Activated CD4-positive, CD25-positive, alpha-beta regulatory T cell treated with anti-CD3 and anti-CD28 coated beads, Interleukin-2, amount 50 U/mL, for 16 hours (primary cell): Measurements from ENCODE around the gene OAS3.
"Not testable (repeated sequence)": the region's sequence is repeated elsewhere in the genome, so short reads cannot be mapped to it uniquely, and the experiment has no call there.

Source experiments
- DNase-seq: peaks from one replicate; pipeline ENCODE4 v3.0.0-alpha.2; 2020; ENCODE audit warnings: low read depth, low spot score

OAS3 gene

DNA sequence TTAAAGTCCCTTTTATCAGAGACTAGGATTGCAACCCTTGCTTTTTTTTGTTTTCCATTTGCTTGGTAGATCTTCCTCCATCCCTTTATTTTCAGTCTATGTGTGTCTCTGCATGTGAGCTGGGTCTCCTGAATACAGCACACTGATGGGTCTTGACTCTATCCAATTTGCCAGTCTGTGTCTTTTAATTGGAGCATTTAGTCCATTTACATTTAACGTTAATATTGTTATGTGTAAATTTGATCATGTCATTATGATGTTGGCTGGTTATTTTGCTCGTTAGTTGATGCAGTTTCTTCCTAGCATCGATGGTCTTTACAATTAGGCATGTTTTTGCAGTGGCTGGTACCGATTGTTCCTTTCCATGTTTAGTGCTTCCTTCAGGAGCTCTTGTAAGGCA lies 18.9 kb downstream of the OAS3 start:
- DNase-seq, result not testable (repeated sequence)

DNA sequence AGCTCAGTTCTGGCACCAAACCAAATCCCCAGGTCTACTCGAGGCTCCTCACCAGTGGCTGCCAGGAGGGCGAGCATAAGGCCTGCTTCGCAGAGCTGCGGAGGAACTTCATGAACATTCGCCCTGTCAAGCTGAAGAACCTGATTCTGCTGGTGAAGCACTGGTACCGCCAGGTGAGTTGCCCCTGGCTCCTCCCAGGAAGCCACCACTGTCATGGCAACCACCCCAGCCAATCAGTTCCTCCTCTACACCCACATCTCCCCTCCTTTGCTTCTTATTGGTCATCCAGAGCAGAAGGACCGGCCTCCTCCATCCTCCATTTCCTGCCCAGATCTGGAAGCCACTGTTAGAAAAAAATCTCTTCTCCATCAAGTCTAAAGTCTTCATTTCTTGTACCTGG lies 22.8 kb downstream of the OAS3 start:
- DNase-seq, result no peak

DNA sequence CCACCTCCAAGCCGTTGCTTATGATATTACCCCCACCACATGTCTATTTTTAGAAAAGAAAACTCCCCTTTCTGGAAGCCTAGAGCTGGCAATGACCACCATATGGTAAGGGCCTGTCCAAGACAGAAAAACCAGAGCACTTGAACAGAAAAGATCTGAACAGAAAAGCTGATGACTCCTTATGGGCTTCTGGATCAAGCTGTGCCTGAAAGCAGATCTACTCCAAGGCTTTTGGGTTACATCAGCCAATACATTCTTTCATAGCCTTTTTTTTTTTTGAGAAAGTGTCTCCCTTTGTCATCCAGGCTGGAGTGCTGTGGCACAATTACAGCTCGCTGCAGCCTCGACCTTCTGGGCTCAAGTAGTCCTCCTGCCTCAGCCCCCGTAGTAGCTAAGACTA lies 23.3 kb downstream of the OAS3 start:
- DNase-seq, result no peak

DNA sequence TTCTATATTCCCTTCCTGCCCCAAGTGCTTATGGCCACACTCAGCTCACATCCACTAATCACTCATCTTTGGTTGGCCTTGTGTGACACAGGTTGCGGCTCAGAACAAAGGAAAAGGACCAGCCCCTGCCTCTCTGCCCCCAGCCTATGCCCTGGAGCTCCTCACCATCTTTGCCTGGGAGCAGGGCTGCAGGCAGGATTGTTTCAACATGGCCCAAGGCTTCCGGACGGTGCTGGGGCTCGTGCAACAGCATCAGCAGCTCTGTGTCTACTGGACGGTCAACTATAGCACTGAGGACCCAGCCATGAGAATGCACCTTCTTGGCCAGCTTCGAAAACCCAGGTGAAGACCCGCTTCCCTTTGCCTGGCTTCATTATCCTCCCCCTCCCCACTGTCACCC lies 24.3 kb downstream of the OAS3 start:
- DNase-seq, result no peak

DNA sequence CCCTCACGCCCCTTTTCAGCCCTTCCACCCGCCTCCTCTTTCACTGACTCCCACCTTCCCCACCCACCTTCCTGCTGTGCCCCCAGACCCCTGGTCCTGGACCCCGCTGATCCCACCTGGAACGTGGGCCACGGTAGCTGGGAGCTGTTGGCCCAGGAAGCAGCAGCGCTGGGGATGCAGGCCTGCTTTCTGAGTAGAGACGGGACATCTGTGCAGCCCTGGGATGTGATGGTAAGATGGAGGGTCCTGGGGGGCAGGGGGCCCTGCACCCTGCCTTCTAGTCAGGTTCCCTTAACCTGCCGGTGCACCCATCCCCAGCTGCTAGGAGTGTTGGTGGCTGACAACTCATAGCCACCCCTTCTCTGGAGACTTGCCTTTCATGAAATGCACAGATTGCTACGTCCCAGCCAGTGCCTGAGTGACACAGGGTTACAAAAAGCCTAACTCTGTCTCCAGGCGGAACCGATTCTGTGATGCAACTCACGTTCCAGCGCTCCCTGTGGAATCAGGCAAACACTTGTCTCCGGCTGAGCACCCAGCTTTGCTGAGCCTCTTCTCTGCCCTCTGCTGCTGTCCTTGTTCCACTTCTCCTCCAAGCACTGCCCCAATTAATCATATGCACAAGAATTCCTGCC lies 25.1 kb downstream of the OAS3 start:
- no peak for DNase-seq

DNA sequence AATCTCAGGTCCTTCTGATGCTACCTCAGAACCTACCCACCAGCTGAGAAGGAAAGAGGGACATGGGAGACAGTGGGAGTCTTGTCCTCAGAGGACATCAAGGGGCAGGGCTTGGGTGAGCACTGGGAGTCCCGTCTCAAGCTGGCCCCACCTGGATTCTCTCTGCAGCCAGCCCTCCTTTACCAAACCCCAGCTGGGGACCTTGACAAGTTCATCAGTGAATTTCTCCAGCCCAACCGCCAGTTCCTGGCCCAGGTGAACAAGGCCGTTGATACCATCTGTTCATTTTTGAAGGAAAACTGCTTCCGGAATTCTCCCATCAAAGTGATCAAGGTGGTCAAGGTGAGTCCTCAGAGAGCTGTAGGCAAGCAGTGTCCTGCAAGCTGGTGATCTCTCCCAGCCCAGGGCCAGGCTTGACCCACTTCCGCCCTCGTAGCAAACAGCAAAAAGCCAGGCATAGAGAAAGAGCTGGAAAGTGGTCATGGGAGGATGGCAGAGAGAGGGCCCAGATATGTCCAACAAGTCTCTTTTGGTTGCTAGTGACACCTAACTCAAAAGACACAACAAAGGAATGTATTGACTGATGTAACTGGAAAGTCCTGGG lies 25.9 kb downstream of the OAS3 start:
- DNase-seq, result no peak

DNA sequence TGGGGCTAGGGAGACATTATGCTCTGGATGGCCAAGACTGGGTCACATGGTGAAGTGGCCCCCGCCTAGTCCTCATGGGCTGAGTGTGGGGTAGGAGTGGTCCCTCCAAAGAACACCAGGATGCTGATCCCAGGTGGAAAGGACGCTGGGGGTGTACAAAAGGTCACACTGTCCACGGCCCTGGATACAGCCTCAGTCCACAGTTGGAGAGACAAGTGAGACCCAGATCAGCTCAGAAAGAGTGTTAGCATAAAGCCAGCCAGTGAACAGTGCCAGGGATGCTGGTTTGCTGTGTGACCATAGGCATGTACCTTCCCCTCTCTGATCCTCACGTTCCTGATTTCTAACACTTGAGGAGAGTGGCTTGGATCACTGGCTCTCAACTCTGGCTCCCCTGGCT lies 26.6 kb downstream of the OAS3 start:
- no peak for DNase-seq

DNA sequence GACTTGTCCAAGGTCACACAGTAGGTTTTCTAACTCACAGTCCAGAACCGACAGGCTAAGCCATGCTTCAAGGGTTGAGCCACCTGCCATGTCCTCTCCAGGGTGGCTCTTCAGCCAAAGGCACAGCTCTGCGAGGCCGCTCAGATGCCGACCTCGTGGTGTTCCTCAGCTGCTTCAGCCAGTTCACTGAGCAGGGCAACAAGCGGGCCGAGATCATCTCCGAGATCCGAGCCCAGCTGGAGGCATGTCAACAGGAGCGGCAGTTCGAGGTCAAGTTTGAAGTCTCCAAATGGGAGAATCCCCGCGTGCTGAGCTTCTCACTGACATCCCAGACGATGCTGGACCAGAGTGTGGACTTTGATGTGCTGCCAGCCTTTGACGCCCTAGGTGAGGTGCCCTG lies 27.4 kb downstream of the OAS3 start:
- no peak for DNase-seq

DNA sequence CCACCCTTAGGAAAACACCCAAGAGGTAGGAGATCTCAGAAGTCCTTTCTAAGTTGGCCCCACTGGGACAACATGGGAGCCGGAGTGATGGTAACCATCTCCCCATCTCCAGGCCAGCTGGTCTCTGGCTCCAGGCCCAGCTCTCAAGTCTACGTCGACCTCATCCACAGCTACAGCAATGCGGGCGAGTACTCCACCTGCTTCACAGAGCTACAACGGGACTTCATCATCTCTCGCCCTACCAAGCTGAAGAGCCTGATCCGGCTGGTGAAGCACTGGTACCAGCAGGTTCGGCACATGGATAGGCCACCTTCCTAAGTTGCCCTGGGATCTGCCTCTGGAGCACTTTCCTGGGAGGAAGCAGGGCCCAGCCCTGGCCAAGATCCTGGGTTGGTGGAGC lies 29.0 kb downstream of the OAS3 start:
- no peak for DNase-seq

DNA sequence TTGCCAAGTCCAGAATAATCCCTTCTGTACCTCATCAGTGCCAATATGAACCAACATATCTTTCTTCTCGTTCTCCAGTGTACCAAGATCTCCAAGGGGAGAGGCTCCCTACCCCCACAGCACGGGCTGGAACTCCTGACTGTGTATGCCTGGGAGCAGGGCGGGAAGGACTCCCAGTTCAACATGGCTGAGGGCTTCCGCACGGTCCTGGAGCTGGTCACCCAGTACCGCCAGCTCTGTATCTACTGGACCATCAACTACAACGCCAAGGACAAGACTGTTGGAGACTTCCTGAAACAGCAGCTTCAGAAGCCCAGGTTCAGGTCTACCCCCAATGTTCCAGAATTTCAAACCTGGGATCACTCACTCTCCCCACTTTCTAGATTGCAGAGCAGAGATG lies 29.6 kb downstream of the OAS3 start:
- no peak for DNase-seq

DNA sequence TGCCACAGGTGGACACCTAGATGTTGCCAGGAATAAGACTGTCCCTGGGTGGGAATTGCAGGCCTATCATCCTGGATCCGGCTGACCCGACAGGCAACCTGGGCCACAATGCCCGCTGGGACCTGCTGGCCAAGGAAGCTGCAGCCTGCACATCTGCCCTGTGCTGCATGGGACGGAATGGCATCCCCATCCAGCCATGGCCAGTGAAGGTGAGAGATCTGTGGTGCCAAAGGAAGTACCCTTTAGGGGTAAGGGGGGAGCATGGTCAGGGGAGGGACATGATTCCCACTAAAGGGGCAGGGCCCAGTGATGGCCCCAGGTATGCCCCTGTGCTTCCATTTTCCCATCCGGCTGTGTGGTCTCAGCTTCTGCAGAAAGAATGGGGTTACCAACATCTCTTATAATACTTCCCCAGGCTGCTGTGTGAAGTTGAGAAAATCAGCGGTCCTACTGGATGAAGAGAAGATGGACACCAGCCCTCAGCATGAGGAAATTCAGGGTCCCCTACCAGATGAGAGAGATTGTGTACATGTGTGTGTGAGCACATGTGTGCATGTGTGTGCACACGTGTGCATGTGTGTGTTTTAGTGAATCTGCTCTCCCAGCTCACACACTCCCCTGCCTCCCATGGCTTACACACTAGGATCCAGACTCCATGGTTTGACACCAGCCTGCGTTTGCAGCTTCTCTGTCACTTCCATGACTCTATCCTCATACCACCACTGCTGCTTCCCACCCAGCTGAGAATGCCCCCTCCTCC lies 31.5 kb downstream of the OAS3 start:
- DNase-seq, result no peak

DNA sequence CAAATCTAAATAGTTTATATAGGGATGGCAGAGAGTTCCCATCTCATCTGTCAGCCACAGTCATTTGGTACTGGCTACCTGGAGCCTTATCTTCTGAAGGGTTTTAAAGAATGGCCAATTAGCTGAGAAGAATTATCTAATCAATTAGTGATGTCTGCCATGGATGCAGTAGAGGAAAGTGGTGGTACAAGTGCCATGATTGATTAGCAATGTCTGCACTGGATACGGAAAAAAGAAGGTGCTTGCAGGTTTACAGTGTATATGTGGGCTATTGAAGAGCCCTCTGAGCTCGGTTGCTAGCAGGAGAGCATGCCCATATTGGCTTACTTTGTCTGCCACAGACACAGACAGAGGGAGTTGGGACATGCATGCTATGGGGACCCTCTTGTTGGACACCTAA lies 32.1 kb downstream of the OAS3 start:
- no peak for DNase-seq

DNA sequence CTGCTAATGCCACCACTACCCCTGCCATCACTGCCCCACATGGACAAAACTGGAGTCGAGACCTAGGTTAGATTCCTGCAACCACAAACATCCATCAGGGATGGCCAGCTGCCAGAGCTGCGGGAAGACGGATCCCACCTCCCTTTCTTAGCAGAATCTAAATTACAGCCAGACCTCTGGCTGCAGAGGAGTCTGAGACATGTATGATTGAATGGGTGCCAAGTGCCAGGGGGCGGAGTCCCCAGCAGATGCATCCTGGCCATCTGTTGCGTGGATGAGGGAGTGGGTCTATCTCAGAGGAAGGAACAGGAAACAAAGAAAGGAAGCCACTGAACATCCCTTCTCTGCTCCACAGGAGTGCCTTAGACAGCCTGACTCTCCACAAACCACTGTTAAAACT lies 33.0 kb downstream of the OAS3 start:
- no peak for DNase-seq

DNA sequence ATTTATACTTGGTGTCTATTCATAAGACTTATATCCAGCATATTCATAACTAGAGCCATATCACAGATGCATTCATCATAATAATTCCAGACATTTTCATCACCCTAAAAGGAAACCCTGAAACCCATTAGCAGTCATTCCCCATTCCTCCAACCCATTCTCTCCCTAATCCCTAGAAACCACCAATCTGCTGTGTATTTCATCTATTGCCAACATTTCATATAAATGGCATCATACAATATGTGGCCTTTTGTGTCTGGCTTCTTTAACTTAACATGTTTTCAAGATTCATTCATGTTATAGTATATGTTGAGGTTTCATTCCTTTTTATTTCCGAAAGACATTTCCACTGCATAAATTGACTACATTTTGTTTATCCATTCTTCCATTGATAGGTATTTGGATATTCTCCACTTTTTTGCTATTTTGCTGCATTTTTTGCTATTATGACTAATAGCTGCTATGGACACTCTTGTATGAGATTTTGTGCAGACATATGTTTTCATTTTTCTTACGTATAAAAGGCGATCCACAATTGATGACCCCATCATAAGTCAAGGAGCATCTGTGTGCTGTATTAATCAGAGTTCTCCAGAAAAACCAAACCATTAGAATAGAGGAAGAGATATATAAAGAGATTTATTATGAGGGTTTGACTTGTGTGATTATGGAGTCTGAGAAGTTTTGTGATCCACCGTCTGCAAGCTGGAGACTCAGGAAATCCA lies 34.9 kb downstream of the OAS3 start:
- no peak for DNase-seq

DNA sequence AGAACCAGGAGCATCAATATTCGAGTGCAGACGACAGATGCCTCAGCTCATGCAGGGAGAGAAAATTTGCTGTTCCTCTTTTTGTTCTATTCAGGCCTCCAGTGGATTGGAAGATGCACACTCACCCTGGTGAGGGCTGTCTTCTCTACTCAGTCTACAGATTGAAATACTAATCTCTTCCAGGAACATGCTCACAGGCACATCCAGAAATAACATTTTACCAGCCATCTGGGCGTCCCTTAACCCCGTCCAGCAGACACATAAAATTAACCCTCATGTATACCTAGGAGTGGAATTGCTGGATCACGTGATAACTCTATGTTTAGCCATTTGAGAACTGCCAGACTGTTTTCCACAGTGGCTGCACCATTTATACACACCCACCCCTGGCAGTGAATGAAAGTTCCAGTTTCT lies 35.6 kb downstream of the OAS3 start:
- DNase-seq, result no peak

DNA sequence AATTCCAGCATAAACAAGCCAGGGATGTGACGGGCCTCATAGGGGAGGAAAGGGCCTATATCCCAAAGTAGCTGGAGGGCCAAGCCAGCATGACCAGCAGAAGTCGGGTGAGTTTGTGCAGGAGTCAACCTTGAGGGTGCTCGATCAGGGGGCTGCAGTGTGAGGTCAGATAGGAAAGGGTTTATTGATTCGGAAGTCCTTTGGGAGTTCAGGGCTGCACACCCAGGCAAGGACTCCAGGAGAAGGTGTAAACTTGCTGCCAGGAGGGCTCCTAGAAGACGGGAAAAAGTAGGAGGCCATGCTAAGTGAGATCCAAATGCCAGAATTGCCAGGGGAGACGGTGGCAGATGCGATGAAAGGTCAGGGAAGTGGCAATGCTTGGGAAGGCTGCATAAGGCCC lies 36.6 kb downstream of the OAS3 start:
- no peak for DNase-seq

DNA sequence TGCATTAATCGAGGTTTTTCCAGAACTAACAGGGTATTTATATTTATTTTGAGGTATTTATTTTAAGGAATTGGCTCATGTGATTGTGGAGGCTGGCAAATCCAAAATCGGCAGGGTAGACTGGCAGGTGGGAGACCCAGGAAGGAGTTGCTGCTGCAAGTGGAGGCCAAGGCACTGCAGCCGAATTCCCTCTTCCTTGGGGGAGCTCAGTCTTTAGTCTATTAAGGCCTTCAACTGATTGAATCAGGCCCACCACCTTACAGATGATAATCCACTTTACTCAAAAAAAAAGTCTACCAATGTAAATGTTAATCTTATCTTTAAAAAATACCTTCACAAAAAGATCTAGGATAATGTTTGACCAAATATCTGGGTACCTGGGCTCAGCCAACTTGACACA lies 38.9 kb downstream of the OAS3 start:
- DNase-seq, result no peak

DNA sequence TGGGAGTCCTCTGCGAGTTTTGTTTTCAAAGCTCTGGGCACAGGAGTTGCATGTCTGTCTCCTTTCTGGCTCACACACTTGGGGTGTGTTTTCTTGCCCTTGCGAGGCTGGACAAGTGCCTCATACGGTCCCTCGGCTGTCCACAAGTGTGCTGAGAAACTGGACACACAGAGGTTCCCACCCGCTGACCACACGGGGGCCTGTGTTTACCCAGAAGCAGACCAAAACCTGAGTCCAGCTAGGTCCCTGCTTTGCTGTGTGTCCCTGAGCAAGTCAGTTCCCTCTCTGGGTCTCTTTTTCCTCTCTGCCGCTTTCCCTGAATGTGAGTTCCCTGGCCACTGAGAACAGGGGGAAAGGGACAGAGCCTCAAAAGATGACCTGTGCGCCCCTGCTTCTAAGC lies 39.4 kb downstream of the OAS3 start:
- no peak for DNase-seq

DNA sequence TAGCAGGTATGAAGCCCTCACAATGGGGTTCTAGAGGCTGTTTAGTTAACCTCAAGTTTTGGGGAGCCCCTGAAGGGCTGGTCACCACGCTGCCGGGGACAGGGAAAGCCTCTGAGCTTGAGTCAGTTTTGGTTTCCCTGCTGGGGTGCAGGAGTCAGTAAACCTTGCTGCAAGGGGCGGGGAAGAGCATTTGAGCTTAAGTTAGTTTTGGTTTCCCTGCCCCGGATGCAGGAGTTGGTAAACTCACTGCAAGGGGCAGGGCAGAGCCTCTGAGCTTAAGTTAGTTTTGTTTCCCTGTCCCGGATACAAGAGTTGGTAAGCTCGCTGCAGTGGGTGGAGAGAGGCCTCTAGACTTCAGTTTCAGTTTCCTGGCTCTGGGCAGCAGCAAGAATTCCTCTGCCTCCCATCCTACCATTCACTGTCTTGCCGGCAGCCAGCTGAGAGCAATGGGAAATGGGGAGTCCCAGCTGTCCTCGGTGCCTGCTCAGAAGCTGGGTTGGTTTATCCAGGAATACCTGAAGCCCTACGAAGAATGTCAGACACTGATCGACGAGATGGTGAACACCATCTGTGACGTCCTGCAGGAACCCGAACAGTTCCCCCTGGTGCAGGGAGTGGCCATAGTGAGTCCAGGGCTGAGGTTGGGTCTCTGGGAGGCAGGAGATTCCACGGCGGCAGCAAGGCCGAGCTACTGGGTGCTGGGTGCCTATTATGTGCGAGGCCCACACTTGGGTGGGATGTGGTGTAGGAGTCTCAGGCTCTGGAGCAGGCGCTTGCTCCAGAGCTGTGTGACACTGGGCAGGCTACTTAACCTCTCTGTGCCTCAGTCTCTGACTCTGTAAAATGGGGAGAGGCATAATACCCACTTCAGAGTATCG lies 40.1 kb downstream of the OAS3 start, which contains the start of gene OAS2:
OAS2 (plus strand) TSS at position 357 of the 878 bp plus-strand sequence; CDS start at position 447, 90 bp downstream.
- peak; percentile 64 for DNase-seq

DNA sequence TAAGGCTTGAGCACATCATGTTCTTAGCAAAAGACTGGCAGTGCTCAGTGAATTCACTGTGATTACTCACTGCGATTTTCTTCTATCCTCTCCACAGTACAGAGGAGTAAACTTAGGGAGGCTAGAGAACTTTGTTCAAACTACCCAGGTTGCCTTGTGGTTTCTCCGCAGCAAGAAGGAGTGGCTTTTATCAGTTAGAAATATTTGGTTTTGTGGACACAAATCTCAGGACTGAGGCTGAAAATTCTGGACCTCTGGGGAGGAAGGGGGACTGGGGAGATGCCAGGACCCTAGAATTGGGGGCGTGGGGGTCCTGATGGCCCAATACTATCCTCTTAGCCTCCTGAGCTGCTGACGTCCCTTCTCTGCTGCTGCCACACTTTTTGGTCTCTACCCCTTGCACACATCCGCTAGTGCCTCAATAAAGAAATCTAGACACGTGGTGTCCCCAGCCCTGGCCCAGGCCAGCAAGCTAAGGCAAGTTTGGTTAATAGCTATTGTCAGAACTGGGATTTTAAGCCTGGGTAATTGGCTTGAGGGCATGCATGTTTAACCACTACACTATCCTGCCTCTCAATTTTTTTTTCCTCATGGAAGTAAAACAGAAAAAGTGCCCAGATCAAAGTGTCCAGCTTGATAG lies 40.9 kb downstream of the OAS3 start:
- DNase-seq, result peak; percentile 22
